ENCODE measurements around the gene TAGLN2.
"Not testable (repeated sequence)": the region's sequence is repeated elsewhere in the genome, so short reads cannot be mapped to it uniquely, and the experiment has no call there.

The TAGLN2 gene

DNA sequence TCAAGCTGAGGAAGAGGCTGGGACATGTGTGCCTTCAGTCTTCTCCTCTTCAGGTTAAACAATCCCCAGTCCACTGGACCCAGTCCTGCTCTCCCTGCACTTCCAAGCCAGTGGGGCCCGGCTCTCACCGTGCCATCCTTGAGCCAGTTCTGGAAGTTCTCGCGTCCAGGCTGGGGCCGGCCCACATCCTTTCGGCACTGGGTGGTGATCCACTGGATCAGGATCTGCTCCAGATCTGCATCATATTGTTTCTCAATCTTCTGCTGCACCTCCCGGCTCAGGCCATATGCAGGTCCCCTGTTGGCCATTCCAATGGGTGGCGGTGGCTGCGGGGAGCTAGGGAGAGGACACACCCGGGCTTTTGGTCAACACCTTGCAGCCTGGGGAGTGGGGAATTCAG is 5.1 kb downstream of the TAGLN2 start:
- no peak for DNase-seq

DNA sequence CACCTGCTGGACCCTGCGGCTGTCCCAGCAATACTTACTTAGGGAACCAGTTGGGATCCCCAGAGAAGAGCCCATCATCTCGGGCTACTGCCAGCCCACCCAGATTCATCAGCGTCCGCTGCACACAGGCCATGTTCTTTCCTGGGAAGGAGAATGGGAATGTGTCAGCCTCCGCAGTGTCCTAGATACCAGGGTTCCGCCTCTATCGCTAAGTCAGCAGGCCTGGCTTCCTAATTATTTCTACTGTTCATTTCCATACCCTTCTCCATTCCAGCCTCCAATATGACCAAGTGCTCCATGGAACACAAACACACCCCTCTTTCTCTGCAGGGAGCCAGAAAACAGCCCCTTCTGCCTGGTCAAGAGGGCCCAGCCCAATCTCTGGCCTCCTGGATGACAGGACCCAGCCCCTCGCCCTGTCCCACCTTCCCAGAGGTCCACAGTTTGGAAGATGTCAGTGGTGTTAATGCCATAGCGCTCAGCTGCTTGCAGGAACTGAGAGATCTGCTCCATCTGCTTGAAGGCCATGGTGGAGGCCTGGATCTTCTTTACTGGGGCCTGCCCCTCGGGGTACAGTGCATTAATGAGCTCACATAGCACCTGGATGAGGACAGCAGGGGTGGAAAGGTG is 6.0 kb downstream of the TAGLN2 start:
- no peak for DNase-seq

DNA sequence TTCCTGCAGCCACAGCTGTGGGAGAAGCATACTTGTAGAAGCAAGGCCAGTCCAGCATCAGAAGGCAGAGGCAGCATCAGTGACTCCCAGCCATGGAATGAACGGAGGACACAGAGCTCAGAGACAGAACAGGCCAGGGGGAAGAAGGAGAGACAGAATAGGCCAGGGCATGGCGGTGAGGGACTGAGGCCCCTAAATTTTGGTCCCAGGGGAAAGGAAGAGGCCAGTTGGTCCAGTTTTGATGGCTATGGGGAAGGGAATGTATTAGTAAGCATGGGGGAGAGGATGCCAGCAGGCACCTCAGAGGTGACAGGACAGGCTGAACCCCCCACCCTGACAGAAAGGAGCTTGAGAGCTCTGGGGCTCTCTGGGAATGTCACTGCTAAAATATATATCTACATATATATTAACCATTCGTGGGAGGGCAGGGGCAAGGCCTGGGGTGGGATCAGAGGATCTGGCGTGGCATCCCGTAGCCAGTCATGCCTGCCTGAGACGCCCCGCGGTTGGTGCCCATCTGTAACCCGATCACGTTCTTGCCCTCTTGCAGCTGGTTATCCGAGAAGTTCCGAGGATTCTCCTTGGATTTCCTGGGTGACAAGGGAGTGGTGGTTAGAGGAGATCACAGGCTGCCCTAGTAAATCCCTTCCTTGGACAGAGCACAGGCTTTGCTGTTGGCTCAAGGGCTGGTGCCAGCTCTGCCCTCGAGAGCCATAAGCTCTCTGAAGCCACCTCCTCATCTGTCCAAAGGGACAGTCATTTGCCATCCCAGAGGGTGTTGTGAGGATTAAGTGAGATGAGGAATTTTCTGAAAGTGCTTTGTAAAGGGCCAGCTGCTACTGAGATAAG is 6.7 kb downstream of the TAGLN2 start:
- no peak for DNase-seq

DNA sequence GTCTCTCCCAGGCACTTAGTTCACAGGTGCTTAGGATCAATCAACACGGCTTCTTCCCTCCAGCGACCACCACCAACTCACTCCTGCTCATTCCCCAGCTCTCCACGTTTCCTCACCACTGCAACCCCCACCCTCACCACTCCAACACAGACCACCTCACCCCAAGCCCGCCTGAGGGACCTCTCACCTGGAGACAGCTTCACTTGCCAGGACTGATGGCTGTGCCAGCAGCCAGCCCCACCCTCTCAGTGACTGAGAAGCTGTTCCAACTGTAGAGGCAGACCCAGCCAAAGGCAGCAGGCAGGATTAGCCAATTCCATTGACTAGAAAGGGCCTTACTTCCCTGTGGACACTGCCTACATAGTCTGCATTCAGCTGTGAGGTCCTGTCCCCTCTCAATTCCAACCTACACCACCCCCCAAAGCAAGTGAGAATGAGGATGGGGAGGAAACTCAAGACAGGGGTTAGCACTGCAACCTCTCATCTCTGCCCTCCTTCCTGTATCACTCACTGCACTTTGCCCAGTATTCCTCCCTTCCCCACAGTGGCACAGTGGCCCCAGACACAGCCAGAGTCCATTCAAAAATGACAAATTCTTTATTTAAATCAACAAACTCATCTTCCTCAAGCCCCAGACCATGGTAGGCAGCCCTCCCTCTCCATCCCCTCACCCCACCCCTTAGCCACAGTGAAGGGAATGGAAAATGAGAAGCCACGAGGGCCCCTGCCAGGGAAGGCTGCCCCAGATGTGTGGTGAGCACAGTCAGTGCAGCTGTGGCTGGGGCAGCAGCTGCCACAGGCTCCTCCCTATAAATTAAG is 7.6 kb downstream of the TAGLN2 start:
- no peak for DNase-seq

DNA sequence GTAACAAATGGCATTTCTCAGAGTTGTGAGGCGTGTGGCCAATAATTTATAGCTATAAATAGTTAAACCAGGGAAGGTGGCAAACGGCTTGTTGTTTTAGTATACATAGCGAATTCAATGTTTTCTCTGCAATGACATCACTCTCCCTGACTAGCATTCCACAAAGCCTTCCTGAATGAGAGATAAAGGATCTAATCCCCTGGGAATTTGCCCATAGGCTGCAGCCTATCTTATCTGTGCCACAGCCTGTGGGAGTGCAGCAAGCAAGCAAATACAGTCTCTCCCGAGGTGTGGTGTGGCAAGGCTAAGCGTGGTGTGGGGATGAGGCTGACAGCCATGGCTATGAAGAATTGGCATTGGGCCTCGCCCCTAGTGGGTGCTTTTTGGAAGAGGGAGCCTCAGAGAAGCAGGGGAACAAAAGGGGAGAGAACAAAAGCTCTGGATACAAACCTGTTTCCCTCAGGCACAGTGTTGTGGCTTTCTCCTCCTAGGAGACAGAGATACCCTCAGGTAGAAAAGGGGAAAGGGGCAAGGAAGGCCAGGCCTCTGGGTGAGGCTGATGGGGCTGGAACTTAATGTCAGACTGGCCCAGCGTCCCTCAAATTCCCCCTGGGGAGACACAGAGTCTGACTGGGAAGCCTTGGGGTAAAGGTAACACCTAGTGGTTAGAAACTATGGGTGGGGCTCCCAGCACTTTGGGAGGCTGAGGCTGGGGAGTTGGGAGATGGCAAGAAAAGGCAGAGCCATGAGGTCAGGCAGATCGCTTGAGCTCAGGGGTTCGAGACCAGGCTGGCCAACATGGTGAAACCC is 8.9 kb downstream of the TAGLN2 start:
- DNase-seq, result no peak

DNA sequence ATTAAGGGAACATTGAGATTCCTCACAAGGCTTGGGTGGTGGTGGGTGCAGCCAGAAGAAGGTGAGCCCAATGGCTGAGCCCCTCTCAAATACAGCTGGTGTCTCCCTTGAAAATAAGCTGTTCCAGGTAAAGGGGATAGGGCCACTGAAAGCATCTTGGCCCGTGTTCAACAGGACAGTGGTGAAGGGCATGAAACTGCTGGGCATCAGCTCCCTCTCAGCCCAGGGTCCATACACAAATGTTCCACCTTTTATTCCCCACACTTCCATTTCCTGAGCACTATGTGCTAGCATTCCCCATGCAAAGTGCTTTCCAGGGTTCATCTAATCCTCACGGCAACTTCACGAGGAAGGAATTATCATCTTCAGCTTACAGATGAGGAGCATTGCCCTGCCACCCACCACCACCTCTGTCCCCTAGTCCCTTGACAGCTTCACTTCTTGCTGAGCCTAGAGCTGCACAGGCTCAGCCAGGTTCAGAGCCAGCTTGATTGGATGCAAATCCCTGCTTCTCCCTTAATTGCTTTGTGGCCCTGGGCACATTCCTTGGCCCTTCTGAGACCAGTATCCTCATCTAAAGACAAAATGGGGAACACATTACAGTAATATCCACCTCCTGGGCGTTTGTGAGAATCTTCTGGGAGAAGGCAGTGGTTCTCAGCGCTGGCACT is 9.6 kb downstream of the TAGLN2 start:
- no peak for DNase-seq

DNA sequence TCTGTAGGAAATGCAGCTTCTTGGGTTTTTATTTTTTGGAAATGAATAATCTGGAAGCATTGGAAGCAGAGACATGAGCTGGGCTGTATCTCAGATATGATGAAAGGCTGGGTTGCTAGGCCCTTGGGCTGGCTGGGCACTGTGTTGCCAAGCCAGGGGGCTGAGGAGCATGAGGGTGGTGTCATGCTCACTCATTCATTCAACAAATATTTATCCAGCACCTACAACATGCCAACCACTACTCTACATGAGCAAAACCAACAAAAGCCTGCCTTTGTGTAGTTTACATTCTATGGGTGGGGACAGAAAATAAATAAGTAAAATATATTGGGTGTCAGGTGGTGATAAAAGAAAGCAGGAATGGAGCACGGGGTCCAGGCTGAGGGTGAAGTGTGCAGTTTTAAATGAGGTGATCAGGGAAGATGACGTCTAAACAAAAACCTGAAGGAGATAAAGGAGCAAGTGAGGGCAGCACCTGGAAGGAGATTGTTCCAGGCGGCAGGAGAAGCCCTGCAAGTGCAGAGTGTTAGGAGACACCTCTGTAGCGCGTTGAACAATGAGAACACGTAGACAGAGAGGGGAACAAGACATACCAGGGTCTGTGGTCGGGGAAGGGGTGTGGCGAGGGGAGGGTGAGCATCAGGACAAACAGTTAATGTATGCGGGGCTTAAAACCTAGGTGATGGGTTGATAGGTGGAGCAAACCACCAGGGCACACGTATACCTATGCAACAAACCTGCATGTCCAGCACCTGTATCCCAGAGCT is 10.9 kb downstream of the TAGLN2 start:
- no peak for DNase-seq

DNA sequence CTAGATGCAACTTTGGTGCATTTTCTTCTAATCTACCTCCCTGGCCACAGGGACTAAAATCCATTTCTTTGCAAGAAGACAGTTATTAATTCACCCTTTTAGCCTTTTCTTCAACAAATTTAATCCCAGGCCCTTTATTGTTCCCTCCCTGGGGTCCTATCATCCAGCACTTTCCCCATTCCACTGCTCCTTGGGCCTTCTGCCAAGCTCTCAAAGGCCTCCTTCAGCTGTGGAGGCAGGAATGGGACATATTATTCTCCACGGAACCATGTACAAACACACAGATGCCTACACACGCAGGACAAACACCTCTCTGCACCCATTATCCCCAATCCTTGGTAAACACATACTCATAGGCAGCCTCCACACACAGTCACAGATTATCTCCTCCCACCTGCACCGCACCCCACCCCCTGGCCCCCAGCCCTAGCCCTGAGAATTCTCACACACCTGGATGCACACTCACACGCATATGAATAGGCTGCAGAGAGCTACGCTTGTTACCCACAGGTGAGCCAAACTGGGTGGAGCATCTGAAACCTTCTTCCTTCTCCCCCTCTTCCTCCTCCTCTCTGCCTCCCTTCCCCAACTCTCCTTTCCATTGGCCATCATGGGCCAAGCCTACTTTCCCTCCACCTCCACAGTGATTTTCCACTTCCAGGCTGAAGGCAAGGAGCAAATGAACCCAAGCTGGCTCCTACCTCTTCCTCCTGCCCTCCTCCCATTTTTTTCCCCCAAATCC is 11.7 kb downstream of the TAGLN2 start:
- DNase-seq, result no peak

DNA sequence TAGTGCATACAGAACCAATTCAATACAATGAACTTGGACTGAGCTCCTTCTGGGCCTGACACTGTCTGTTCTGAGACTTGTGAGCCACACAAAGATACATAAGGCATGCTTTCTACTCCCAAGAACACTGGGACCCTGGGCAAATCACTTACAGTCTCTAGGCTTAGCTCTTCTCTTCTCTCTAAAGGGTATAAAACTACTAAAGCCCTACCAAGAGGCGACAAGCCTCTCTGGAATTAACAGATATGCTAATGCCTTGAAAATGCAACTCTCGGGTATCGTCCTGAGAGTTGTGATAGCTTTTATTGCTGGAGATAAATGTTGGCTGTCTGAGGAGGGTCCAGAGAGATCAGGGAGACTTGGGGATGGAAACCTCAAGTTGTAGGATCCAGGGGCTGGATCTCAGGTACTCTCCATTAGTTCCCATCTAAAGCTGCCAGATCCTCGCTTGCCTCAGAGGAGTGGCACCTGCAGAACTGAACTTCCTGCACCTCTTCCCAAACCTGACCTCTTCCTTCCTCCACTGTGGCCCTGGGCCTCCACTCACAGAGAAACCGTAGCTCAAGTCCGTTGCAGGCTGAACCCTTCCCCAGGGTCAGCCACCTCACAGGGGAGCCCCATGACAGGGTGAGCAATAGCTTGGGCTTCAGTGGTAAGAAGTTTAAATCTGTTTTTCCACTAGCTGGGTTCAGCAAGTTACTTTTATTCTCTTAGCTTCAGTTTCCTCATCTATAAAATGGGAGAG is 13.8 kb downstream of the TAGLN2 start:
- no peak for DNase-seq

DNA sequence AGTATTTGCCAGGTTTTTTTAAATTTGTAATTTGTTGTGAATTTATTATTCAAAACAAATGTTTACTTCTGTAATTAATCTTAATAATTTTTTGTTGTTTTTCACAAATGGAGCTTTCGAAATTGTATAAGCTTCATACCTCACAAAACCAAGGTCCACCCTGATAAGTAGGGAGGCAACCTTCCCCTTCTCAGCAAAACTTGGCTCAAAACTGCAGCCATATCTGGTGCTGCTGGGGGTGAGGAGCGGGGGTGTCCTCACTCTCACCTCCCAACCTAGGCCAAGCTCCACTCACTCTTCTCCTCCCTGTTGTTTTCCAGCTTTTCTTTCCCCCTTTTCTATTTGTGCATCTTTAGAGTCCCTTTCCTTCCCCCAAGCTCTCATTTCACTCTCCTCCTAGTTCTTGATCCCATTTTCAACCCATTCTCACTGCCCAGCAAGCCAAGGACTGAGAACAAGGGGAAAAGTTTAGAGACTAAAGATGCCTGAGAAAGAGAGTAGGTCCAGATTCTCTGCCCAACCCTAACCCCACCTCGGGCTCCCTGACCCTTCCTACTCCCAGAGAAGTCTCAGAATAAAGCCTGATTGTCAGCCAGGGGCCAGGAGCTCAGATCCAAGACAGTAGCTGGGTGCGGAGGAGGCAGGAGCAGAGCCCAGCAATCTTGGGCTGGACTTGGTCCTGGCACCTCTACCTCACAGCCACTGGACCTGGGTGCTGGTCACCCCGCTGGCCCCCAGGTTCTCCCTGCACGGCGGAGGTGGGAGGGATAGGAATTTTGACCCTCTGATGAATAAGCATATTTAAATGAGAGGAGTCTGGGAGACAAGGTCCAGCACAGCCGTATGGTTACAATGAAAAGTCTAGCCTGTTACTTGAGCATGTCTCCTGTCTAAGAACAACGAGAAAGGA is 17.0 kb downstream of the TAGLN2 start:
- DNase-seq, result no peak

DNA sequence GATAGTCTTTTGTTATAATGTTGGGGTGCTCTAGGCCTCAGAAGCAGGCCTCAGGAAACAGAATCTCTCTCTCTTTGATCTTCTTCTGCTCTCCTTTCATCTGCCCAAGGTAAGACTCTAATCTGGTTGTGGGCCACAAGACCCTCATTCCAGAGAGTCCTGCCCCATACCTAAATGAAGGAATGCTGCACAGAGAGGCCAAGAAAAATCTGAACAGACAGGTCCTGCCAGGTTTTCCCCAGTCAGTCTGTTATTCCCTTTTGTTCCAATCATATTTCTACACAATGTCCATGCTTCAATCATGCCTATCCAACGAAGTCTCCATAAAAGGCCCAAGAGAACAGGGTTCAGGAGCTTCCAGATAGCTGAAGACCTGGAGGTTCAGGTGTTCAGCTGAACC is 18.3 kb downstream of the TAGLN2 start:
- no peak for DNase-seq

DNA sequence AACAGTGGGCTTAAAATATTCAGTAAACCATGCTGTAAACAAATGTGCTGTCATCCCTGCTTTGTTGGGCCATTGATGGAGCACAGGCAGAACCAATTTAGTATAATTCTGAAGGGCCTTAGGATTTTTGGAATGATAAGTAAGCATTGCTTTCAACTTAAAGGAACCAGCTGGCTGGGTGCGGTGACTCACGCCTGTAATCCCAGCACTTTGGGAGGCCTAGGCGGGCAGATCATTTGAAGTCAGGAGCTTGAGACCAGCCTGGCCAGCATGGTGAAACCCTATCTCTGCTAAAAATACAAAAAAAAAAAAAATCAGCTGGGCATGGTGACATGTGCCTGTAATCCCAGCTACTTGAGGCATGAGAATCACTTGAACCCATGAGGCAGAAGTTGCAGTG is 21.3 kb downstream of the TAGLN2 start:
- DNase-seq, result not testable (repeated sequence)

DNA sequence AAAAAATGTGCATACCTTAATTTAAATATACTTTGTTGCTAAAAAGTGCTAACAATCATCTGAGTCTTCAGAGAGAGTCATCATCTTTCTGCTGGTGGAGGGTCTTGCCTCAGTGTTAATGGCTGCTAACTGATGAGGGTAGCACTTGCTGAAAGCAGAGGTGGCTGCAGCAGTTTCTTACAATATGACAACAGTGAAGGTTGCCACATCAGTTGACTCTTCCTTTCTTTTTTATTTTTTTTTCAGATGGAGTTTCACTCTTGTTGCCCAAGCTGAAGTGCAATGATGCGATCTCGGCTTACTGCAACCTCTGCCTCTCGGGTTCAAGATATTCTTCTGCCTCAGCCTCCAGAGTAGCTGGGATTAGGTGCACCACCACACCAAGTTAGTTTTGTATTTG is 22.8 kb downstream of the TAGLN2 start:
- no peak for DNase-seq

DNA sequence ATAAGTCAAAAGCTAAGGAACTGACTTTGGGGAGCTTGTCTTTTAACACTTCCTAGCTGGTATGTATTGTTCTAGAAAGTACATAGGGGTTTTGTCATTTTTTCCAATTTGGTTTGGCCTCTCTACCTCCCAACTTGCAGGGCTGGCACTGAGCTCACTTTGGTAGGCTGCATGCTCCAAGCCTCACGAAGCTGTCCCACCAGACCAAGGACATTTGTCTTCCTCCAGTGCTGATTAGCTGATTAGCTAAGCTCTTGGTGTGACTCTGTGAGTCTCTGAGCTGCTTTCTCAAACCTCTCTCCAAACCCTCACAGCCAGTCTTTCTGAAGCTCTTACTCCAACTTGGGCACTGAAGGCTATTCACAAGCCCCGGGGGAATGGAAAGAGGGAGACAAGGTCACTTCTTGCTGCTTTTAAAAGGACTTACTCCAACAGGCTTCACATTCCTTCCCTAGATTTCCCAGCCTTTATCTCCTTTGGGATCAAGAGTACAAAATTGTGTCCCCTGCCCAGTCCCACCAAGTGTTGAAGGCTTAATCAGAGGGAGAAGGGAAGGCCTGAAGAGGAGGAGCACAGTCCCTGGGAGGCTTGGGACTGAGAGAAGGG is 24.4 kb downstream of the TAGLN2 start:
- no peak for DNase-seq

DNA sequence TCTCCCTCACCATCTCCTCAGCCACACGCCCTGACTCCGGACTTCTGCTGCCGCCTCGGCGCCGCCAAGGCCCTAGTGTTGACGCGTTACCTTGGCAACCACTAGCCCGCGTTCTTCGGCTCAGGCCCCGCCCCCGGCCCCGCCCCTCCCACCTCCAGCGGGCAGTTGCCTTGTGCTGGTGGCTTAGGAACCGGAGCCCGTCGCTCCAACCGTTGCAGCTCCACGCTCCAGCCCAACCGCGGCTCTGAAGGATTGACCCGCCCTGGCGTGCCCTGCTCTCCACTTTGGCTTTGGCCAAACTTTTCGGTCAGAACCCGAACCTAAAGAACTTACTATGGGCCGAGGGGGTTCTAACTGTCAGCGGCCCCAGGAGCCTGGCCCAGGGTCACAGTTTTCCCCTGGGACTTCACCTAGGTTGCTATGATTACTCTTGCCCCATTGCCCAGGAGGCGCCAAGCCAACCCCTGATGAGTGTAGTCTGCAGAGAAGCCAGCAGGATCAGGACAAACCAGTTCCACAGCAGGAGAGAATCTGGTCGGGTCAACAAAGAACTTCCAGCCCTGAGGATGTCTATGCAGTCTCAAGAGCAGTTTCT is 25.1 kb downstream of the TAGLN2 start, which contains the start of gene CFAP45:
CFAP45 (minus strand) TSS at position 80 of the 595 bp plus-strand sequence; CDS start at position 13, 67 bp downstream.
- no peak for DNase-seq

DNA sequence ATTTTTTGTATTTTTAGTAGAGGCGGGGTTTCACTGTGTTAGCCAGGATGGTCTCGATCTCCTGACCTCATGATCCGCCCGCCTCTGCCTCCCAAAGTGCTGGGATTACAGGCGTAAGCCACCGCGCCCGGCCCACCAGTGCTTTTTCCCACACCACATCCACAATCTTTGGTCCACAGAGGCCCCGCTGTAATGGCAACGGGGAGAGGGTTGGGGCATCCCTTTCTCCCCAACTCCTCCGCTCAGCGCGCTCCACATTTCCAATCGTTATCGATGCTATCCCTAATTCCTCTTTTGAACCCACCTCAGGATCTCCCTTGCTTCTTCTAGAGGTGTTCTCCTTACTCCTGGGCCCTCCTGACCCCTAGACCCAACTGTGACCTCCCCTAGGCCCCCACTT is 25.7 kb downstream of the TAGLN2 start:
- not testable (repeated sequence) for DNase-seq

DNA sequence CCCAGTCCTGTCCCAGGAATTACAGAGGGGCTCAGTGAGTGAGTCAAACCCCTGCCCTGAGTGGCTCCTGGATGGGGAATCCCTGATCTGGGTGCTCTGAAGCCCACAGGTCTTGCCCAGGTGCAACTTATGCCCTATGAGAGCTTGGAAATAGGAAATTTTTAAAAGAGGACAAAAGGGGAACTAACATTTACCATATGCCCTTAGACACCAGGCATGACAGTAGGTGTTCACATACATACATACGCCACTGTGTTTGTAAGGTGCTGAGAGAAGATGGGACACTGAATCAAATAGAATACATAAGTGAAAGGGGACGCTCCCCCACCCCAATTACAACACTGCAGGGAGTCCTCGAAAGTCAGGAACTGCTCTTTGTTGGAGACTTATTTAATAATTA is 26.8 kb downstream of the TAGLN2 start:
- no peak for DNase-seq

DNA sequence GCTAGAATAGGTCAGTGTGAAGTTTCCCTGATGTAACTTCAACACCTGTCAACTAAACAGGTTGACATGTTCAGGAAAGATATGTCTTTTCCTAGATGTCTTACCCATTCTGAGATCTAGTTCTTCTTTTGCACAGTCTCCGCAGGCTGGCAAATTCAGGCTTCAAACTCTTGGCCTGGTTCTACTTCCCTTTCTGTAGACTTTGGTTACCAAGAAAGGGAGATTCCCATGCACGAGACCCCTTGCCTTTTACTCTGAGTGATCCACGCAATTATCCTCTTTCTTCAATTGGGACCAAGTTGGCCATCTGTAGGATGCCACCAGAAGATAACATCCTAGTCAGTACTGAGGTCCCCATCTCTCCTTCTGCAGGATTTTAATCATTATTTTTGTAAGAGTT is 27.3 kb downstream of the TAGLN2 start:
- DNase-seq, result no peak

Measured in SHP77 (cell line).